Uterus (tissue), 4 donors: ENCODE data around the gene SYNPO. TPM values are rescaled to one million over a fixed set of nuclear protein-coding genes. Genes with fewer than 3 reads are reported as not detected.

Source experiments
- DNase-seq, 2 donors: peaks; one replicate each; pipeline ENCODE4 v3.0.0-alpha.2; 2019 to 2020
- H3K27ac ChIP-seq, 2 donors: fragments of 200-600 bp; sonication (generic); 1 replicate in 1 of 2; 2 replicates in 1 of 2; pipeline ENCODE4 v1.5.1; 2016 to 2018
- H3K27me3 ChIP-seq, 2 donors: fragments of 200-600 bp; sonication (generic); one replicate each; pipeline ENCODE4 v1.5.1; 2018 to 2019; ENCODE audit warnings: control low read depth in 1 of 2
- H3K36me3 ChIP-seq, 2 donors: fragments of 200-600 bp; sonication (generic); one replicate each; pipeline ENCODE4 v1.5.1; 2019; ENCODE audit warnings: control low read depth in 1 of 2
- H3K4me1 ChIP-seq, 2 donors: fragments of 200-600 bp; sonication (generic); one replicate each; pipeline ENCODE4 v1.5.1; 2018 to 2019; ENCODE audit warnings: control low read depth in 1 of 2
- H3K4me3 ChIP-seq, 2 donors: fragments of 200-600 bp; sonication (generic); 1 replicate in 1 of 2; 2 replicates in 1 of 2; pipeline ENCODE4 v1.5.1; 2018 to 2019; ENCODE audit warnings: mild to moderate bottlenecking in 1 of 2
- H3K9me3 ChIP-seq, 2 donors: fragments of 200-600 bp; sonication (generic); one replicate each; pipeline ENCODE4 v1.5.1; 2019; ENCODE audit warnings: control low read depth in 1 of 2
- CTCF ChIP-seq, 4 experiments: fragments of 200-600 bp in 2 of 4; fragments of 450-650 bp in 2 of 4; sonication (generic) in 2 of 4; IDR thresholded peaks; one replicate each; pipeline ENCODE4 v1.5.1; 2016 to 2019; ENCODE audit warnings: antibody characterized with exemption in 4 of 4, mild to moderate bottlenecking in 2 of 4, moderate library complexity in 1 of 4
- POLR2A ChIP-seq, 2 donors: fragments of 450-650 bp; IDR thresholded peaks; one replicate each; pipeline ENCODE4 v1.6.1; 2016; ENCODE audit warnings: antibody characterized with exemption in 2 of 2, mild to moderate bottlenecking in 1 of 2, moderate library complexity in 1 of 2
- intact Hi-C: fragments of 100-400 bp; cut with DNase I; formaldehyde crosslinking; loops from one replicate; pipeline ENCODE4 v1.15.1; 2023; ENCODE audit warnings: low total_unique reads
- total RNA-seq, 4 donors: library from RNA; depleted of rRNA in 3 of 4; stranded (reverse); fragments of >200 nt in 3 of 4; gene quantifications; one replicate each; pipeline versions ENCODE4 v1.1.0 to v1.2.4, GENCODE V29; 2014 to 2023
- donor health status: DM: yes; HTN: yes; CAD: no.

SYNPO gene
- total RNA-seq, 4 donors from 2014 or later, result 3.6 to 146 (median 10.6) TPM

- no peaks in the 10 kb centered on the region for H3K36me3 ChIP-seq
- no peak for TF ChIP-seq CTCF (IDR thresholded peaks at IDR 0.05)
- TF ChIP-seq POLR2A (IDR thresholded peaks at IDR 0.05), result no peak
- peaks cover 28 to 33% of the 10 kb centered on the region in 2 donors for H3K4me1 ChIP-seq
- H3K4me3 ChIP-seq, result no peak overlapping the region
- H3K27ac ChIP-seq, result peak overlapping the region; percentile 65 to 86
- DNase-seq, result no peak
- intact Hi-C loops, result no loop called here
- no peaks in the 10 kb centered on the region for H3K27me3 ChIP-seq
- H3K9me3 ChIP-seq, result no peaks in the 10 kb centered on the region
Measured at GRCh38 chr5:150612405-150612804, 28.1 kb upstream of the SYNPO start.

- Histone ChIP-seq H3K27me3 (no peaks in the 10 kb centered on the region), H3K4me3 (no peak overlapping the region), H3K4me1 (peaks cover 29 to 36% of the 10 kb centered on the region in 2 donors), H3K9me3 (no peaks in the 10 kb centered on the region), H3K36me3 (no peaks in the 10 kb centered on the region), H3K27ac (peak overlapping the region; percentile 65 to 86)
- DNase-seq, result peak; percentile 58 to 64
- TF ChIP-seq CTCF (IDR thresholded peaks at IDR 0.05), result no peak
- intact Hi-C loops, result no loop called here
Measured at GRCh38 chr5:150612905-150613670, 27.4 kb upstream of the SYNPO start.

GRCh38 chr5:150613991-150614660, 26.3 kb upstream of the SYNPO start:
- peaks cover 38 to 46% of the 10 kb centered on the region in 2 donors for H3K4me1 ChIP-seq
- no peak overlapping the region for H3K4me3 ChIP-seq

GRCh38 chr5:150614661-150615060, 25.8 kb upstream of the SYNPO start:
- Histone ChIP-seq H3K36me3 (no peaks in the 10 kb centered on the region), H3K9me3 (no peaks in the 10 kb centered on the region), H3K27ac (peak overlapping the region; percentile 74 to 86), H3K4me1 (peaks cover 39 to 51% of the 10 kb centered on the region in 2 donors), H3K4me3 (no peak overlapping the region), H3K27me3 (no peaks in the 10 kb centered on the region)
- intact Hi-C loops, result no loop called here
- no peak for DNase-seq
- TF ChIP-seq POLR2A (IDR thresholded peaks at IDR 0.05) (no peak), CTCF (IDR thresholded peaks at IDR 0.05) (no peak)

More at GRCh38 chr5:150613991-150614660, 26.3 kb upstream of the SYNPO start:
- intact Hi-C loops, result no loop called here
- Histone ChIP-seq H3K36me3 (no peaks in the 10 kb centered on the region), H3K27ac (peak overlapping the region; percentile 74 to 86), H3K9me3 (no peaks in the 10 kb centered on the region), H3K27me3 (no peaks in the 10 kb centered on the region)
- DNase-seq, result no peak
- TF ChIP-seq POLR2A (IDR thresholded peaks at IDR 0.05) (no peak), CTCF (IDR thresholded peaks at IDR 0.05) (peak in 1 of 4 experiments; percentile 12)

GRCh38 chr5:150615141-150615699, 25.2 kb upstream of the SYNPO start:
- Histone ChIP-seq H3K9me3 (no peaks in the 10 kb centered on the region), H3K36me3 (no peaks in the 10 kb centered on the region), H3K4me3 (no peak overlapping the region), H3K4me1 (peaks cover 39 to 54% of the 10 kb centered on the region in 2 donors), H3K27me3 (no peaks in the 10 kb centered on the region), H3K27ac (peak overlapping the region; percentile 74 to 86)
- TF ChIP-seq POLR2A (IDR thresholded peaks at IDR 0.05), result no peak
- TF ChIP-seq CTCF (IDR thresholded peaks at IDR 0.05), result no peak
- intact Hi-C loops, result no loop called here
- DNase-seq, result peak; percentile 72 to 82
